ENCODE measurements around the gene RBM44.

DNA sequence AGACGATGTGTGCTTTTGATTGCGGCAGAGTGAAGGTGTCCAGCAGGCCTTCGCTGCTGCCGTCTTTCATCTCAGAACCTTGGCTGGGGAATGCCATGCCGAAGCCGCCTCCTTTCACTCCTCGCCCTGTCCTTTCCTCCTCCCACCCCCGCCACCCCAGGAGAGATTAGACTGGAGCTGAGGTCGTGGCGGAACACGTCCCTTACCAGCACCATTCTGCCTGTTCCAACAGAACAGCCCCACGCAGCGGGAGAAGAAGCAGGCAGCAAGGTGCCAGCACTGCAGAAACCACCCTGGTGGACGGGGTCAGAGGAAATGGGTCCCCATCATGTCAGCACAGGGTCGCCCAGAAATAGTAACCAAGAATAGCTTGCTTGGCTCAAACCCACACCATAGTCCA lies 24.8 kb upstream of the RBM44 start:
- TF ChIP-seq CTCF (conservative IDR thresholded peaks at IDR 0.05 in 1 of 2, IDR thresholded peaks at IDR 0.05 in 1 of 2; ENCODE audit: low read depth in 1 of 2, low read length in 2 of 2) (no peak), EZH2 (IDR thresholded peaks at IDR 0.05; ENCODE audit: low read length, missing control alignments) (no peak)

Data from fibroblast of lung (primary cell).